NCI-H2227 treated with DMSO at 0.1 percent for 48 hours (cell line): Measurements from ENCODE around the gene PTBP1.

Experiments
- DNase-seq: peaks from one replicate; lab custom pipeline; 2025; lab: John Stamatoyannopoulos, UW

The PTBP1 gene

DNA sequence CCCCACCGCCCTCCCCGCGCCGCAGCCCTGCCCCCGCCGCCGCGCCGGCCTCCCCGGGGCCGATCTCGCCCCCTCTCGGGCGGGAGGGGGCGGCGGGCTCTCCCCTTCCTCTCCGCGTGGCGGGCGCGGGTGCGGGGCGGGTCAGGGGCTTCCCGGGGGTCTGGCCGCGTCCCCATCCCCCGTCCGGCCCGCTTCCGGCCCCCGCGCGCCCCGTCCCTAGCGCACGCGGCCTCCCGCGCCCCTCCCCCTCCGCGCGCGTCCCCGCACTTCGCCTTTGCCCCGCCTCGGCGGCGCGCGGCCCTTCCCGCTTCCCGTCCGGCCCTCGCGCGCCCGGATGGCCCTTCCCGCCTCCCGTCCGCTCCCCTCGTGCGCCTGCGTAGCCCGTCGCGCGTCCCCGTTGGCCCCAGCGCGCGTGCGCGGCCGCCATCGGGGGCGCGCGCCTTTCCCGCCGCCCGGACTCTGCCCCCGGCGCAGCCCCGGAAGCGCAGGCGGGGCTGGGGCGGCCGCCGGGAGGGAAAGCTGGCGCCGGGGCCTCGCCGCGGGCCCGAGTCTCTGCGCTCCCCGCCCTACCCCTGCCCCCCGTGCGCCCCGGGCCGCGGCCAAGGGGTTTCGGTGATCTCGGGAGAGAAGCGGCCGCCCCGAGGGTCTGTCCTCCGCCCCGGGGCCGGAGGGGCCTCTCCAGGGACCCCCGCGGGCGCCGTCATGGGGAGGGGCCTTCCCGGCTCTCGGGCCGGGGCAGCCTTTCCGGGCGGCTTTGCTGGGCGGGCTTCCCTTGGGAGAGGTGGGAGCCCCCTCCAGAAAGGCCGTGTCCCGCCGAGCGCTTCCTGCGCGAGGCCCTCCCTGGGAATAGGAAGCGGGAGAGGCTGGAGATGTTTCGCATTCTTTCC is 519 bp downstream of the PTBP1 start:
- DNase-seq: peak; percentile 60

- no peak for DNase-seq
Measured at GRCh38 chr19:798415-799075, 1.3 kb downstream of the PTBP1 start.

DNA sequence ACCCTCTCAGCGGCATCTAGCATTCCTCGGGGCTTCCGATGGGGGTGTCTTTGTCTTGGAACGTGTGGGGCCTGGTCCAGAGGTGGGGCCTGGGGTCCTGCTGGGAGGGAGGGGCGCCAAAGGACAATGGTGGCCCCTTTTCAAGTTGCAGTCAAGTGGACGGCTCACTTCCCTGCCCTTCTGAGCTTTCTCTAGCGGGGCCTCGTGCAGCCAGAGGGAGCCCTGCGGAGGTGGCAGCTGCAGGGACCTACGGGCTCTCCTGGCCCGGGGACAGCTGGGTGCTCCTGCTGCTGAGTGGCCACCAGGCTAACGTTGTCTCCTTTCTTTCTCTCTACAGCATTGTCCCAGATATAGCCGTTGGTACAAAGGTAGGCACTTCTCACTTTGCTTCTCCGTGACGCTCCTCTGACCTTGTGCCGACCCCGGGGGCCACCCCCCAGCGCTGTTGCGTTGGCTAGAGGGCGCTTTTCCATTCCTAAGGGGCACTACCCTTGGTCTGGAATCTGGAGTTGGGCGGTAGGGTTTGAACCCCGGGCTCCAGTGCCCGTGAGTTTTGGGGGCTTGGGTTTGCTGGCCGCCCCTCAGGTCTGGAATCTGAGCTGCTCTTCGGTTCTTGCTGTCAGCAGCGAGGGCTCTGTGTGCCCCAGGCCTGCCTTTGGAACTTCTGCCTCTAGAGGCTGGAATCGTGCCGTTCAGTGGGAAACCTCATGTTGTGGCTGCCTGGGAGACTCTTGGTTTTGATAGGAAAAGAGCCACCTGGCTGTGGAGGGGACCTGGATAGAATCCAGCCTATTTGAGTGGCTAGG is 2.0 kb downstream of the PTBP1 start:
- DNase-seq: no peak

DNA sequence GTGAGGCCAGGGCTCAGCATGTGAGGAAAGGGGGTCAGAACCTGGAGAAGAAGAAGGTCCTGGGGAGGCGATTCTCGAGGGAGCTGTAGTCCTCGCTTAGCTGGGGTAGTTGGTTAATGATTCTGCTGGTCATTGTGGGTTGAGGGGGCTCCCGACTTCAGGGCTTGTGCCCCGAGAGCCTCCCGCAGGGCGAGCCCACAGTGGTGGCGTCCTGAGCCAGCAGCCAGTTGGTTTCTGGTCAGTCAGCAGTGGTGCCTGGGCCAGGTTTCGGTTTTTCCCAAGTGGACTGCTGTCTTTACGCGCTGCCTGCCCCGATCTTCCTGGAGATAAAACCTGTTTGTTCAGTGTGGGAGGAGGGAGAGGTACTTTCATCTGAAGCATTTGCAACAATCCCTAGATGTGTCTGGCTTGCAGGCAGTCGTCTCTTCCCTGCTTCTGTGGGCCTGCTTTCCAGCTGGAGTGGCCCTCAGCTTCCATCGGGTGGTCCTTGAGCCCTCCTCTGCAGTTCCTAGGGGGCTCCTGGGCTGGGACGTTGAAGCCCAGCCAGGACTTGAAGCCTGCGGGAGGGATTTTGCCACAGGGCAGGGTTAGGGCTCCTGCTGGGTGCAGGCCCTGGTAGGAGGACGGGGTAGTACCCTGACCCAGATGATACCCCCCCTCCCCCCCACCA is 3.2 kb downstream of the PTBP1 start:
- DNase-seq: no peak

- no peak for DNase-seq
Measured at GRCh38 chr19:801030-801860, 4.0 kb downstream of the PTBP1 start.

DNA sequence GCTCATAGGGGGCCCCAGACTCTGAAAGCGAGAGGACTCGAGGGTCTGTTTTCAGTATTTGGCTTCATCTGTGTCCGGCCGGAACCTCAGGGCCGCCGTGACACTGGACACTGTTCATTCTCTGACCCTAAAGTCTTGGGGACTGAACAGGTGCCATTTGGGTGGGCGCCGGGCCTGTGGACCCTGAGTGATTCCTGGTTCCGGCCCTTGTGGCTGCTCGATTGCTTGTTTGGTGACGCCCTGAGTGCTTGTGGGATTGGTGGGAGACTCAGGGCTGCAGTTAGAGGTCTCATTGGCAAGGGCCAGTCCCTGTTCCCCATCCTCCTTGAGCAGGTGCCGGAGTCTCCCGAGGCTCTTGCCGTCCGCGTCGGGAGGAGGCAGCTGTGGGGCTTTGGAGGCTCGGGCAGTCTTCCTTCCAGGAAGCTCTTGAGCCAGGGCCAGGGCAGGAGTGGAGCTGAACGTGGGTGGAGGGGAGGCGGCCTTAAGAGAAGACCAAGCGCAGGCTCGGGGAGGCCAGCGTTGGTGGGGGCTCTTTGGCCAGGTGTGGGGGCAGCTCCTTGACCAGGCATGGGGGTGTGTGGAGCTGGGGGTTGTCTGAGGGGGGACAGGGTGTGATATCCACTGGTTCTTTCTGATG is 4.7 kb downstream of the PTBP1 start:
- no peak for DNase-seq

- peak; percentile 38 for DNase-seq
Measured at GRCh38 chr19:802498-803098, 5.3 kb downstream of the PTBP1 start.

- no peak for DNase-seq
Measured at GRCh38 chr19:803099-803561, 5.9 kb downstream of the PTBP1 start.

DNA sequence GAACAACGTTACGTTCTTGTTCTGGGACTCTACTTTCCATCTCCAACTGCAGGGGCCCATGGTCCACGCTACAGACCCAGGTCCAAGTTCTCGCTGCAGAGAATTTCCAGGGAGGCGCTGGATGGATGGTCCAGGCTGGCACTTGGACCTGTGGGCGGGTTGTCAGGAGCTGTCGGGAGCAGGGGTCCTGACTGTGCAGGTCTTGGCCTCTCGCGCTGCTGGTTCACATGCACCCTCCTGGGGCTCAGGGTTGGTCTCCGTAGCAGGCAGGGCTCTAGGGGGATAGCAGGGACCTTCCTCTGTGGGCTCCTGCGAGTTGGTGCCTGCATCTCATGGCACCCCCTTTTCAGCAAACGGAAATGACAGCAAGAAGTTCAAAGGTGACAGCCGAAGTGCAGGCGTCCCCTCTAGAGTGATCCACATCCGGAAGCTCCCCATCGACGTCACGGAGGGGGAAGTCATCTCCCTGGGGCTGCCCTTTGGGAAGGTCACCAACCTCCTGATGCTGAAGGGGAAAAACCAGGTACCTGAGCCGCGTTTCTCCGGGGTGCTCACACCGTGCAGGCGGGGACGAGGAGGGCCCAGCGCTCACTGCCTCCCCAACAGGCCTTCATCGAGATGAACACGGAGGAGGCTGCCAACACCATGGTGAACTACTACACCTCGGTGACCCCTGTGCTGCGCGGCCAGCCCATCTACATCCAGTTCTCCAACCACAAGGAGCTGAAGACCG is 6.6 kb downstream of the PTBP1 start:
- DNase-seq: no peak

GRCh38 chr19:804419-805165 is 7.3 kb downstream of the PTBP1 start:
- no peak for DNase-seq

GRCh38 chr19:805166-805551 is 7.9 kb downstream of the PTBP1 start:
- DNase-seq: no peak

GRCh38 chr19:805600-806550 is 8.6 kb downstream of the PTBP1 start:
- no peak for DNase-seq

DNA sequence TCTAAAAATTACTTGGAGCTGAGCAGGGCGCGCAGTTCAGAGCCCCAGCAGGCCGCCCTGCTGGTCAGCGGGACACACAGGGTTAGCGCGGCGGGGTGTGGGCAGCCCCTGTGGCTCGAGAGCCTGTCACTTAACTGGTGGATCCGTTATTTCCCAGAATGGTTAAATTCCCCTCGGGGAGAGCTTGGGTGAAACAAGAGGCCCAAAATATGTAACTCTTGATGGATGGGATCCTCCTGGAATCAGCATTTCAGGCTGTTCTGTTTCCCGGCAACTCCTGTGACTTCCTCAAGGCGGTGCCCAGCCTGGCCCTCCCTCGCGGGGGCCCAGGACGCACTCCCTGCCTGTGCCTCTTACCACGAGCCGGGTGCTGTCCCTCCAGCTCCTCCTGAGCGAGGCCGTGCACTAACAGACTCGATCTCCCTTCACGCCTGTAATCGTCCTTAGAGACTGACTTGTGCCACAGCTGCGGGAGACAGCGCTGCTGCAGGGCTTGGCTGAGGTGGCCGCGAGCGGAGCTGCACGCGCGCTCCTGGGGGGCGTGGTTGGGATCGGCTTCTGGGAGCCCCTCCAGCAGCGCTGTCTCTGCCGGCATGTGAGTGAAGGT is 9.7 kb downstream of the PTBP1 start:
- DNase-seq: no peak

DNA sequence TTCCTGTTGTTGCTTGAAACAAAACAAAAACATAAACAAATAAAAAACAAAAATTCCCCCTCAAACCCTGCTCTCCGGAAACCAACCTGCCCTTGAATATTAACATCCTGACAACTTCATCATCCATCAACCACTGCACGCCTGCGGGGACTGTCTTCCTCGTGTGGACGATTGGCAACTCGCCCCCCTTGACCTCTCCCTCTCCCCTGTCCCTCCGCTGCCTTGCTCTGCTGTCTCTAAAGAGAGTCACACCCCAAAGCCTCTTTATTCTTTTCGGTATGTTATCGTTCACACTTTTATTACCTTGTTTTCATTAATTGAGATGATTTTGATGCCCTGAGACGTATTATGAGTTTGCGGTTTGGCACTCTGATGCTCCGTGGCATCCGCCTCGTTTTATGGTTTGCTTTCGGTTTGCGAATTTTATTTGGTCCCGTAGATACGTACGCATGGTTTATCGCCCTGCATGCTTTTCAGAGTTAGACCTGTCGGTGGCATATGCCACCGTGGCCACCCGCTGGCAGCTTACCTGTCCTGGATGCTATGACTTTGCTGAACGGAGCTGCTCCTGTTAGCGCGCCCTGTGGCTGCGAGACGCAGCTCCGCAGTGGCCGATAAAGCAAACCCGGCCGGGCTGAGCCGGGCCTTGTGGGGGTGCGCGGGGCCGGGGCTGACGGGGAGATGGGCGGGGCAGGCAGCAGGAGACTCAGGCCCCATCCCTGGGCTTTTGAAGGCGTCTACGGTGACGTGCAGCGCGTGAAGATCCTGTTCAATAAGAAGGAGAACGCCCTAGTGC is 10.6 kb downstream of the PTBP1 start:
- DNase-seq: no peak

GRCh38 chr19:808423-808775 is 11.1 kb downstream of the PTBP1 start:
- DNase-seq: no peak

DNA sequence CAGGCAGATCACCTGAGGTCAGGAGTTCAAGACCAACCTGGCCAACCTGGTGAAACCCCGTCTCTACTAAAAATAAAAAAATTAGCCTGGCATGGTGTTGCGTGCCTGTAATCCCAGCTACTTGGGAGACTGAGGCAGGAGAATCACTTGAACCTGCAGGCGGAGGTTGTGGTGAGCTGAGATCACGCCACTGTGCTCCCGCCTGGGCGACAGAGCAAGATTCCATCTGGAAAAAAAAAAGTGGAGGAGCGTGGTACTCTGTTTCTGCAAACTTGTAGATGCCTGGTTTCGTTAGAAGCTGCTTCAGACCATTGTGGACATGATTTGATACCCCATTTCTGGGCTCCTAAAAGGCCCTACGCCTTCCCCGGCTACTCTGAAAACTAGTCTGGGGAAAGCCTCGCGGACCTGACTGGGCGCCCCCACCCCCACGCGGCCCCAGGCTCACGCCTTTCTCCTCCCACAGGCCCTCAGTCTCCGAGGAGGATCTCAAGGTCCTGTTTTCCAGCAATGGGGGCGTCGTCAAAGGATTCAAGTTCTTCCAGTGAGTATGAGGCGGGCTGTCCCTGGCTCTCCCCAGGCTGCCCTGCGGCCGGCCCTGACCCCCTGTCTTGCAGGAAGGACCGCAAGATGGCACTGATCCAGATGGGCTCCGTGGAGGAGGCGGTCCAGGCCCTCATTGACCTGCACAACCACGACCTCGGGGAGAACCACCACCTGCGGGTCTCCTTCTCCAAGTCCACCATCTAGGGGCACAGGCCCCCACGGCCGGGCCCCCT is 13.0 kb downstream of the PTBP1 start:
- no peak for DNase-seq
